CD14-positive monocyte (primary cell): Measurements from ENCODE around the gene ALS2. TPM values are rescaled to one million over a fixed set of nuclear protein-coding genes. Genes with fewer than 3 reads are reported as not detected.

Source experiments
- DNase-seq, 3 donors: peaks; one replicate each; pipeline ENCODE4 v3.0.0-alpha.2; 2011 to 2022
- H2AFZ ChIP-seq: 2 replicates; pipeline ENCODE4 v1.6.0; 2012; ENCODE audit warnings: mild to moderate bottlenecking, low read depth, low read length, inconsistent platforms; ENCODE audit not compliant: insufficient read depth, poor library complexity, severe bottlenecking
- H3K27ac ChIP-seq, 2 donors: 1 replicate in 1 of 2; 2 replicates in 1 of 2; pipeline ENCODE4 v1.5.1; 2012 to 2013; ENCODE audit warnings: low read length in 2 of 2, control low read depth in 1 of 2, inconsistent platforms in 1 of 2, low read depth in 1 of 2, mild to moderate bottlenecking in 1 of 2
- H3K27me3 ChIP-seq, 2 donors: one replicate each; pipeline versions ENCODE4 v1.6.0 to v1.6.1; 2011 to 2013; ENCODE audit warnings: low read length in 2 of 2; ENCODE audit not compliant: control insufficient read depth in 2 of 2, insufficient read depth in 2 of 2
- H3K36me3 ChIP-seq, 2 donors: replicated peaks in 1 of 2; 1 replicate in 1 of 2; 2 replicates in 1 of 2; pipeline versions ENCODE4 v1.5.1 to v1.6.1; 2012 to 2013; ENCODE audit warnings: low read length in 2 of 2, control low read depth in 1 of 2, inconsistent platforms in 1 of 2, mild to moderate bottlenecking in 1 of 2; ENCODE audit not compliant: insufficient read depth in 2 of 2, control insufficient read depth in 1 of 2
- H3K4me1 ChIP-seq, 2 donors: 1 replicate in 1 of 2; 2 replicates in 1 of 2; pipeline versions ENCODE4 v1.5.1 to v1.6.1; 2012 to 2013; ENCODE audit warnings: low read length in 2 of 2, control low read depth in 1 of 2, inconsistent platforms in 1 of 2, mild to moderate bottlenecking in 1 of 2, moderate library complexity in 1 of 2; ENCODE audit not compliant: insufficient read depth in 2 of 2, control insufficient read depth in 1 of 2
- H3K4me2 ChIP-seq: replicated peaks from 2 replicates; pipeline ENCODE3; 2012; ENCODE audit warnings: low read length, moderate library complexity, mild to moderate bottlenecking; ENCODE audit not compliant: poor library complexity, severe bottlenecking; ENCODE audit errors: extremely low read depth
- H3K4me3 ChIP-seq, 3 experiments: fragments of 200-600 bp in 1 of 3; sonication (generic) in 1 of 3; replicated peaks in 1 of 3; 1 replicate in 2 of 3; 2 replicates in 1 of 3; pipeline ENCODE4 v1.5.1; 2011 to 2013; ENCODE audit warnings: low read length in 3 of 3, mild to moderate bottlenecking in 3 of 3, control low read depth in 2 of 3, low read depth in 2 of 3, inconsistent platforms in 1 of 3, moderate library complexity in 1 of 3
- H3K79me2 ChIP-seq: 2 replicates; pipeline ENCODE4 v1.6.0; 2012; ENCODE audit warnings: mild to moderate bottlenecking, control low read depth, inconsistent platforms, low read length, moderate library complexity; ENCODE audit not compliant: insufficient read depth
- H3K9ac ChIP-seq: 2 replicates; pipeline ENCODE4 v1.6.0; 2017; ENCODE audit warnings: low read length, mild to moderate bottlenecking; ENCODE audit not compliant: insufficient read depth, poor library complexity, severe bottlenecking
- H3K9me3 ChIP-seq, 2 donors: replicated peaks in 1 of 2; 1 replicate in 1 of 2; 2 replicates in 1 of 2; pipeline versions ENCODE4 v1.5.1 to v1.6.1; 2012 to 2013; ENCODE audit warnings: low read length in 2 of 2, control low read depth in 1 of 2; ENCODE audit not compliant: control insufficient read depth in 1 of 2, insufficient read depth in 1 of 2
- H4K20me1 ChIP-seq: 2 replicates; pipeline ENCODE4 v1.6.0; 2012; ENCODE audit warnings: mild to moderate bottlenecking, low read length, control low read depth, moderate library complexity; ENCODE audit not compliant: insufficient read depth
- H3K27ac Mint-ChIP-seq, 7 donors: one replicate each; pipeline ENCODE4 v1.8.0; 2020; ENCODE audit warnings: mild to moderate bottlenecking in 7 of 7, mixed read lengths in 7 of 7, moderate library complexity in 6 of 7, inconsistent platforms in 2 of 7
- H3K27me3 Mint-ChIP-seq, 3 donors: one replicate each; pipeline ENCODE4 v1.8.0; 2021 to 2022; ENCODE audit warnings: low read depth in 3 of 3, mild to moderate bottlenecking in 3 of 3, mixed read lengths in 3 of 3, moderate library complexity in 3 of 3, inconsistent platforms in 1 of 3
- H3K36me3 Mint-ChIP-seq, 2 donors: one replicate each; pipeline ENCODE4 v1.8.0; 2020; ENCODE audit warnings: mixed read lengths in 2 of 2, inconsistent platforms in 1 of 2, mild to moderate bottlenecking in 1 of 2
- H3K4me1 Mint-ChIP-seq: one replicate; pipeline ENCODE4 v1.8.0; 2020; ENCODE audit warnings: mild to moderate bottlenecking, mixed read lengths
- H3K4me3 Mint-ChIP-seq, 2 donors: one replicate each; pipeline ENCODE4 v1.8.0; 2020; ENCODE audit warnings: mild to moderate bottlenecking in 2 of 2, mixed read lengths in 2 of 2, moderate library complexity in 1 of 2
- H3K9me3 Mint-ChIP-seq, 7 donors: one replicate each; pipeline ENCODE4 v1.8.0; 2020 to 2022; ENCODE audit warnings: mixed read lengths in 7 of 7, mild to moderate bottlenecking in 6 of 7, moderate library complexity in 6 of 7, inconsistent platforms in 2 of 7
- CTCF ChIP-seq: fragments of 200-600 bp; IDR thresholded peaks from one replicate; pipeline ENCODE4 v1.8.0; 2022; ENCODE audit warnings: antibody characterized with exemption, mild to moderate bottlenecking
- WGBS: methylation state at CpG from one replicate; pipeline ENCODE4 v1.1.5; 2013; ENCODE audit warnings: missing lambda C conversion rate; ENCODE audit not compliant: insufficient coverage; 5-methylcytosine and 5-hydroxymethylcytosine counted together
- intact Hi-C, 2 donors: fragments of 100-400 bp; cut with micrococcal nuclease; formaldehyde crosslinking; loops; one replicate each; pipeline versions ENCODE4 v1.15.0 to v1.15.1; 2023
- polyA plus RNA-seq, 3 donors: library from polyadenylated mRNA; depleted of rRNA in 1 of 3; unstranded in 2 of 3; stranded (reverse) in 1 of 3; fragments of 300-500 nt in 2 of 3; fragments of >200 nt in 1 of 3; fragmentation: Illumina TruSeq in 2 of 3; gene quantifications; 1 replicate in 2 of 3; 2 replicates in 1 of 3; pipeline ENCODE4 v1.2.3, GENCODE V29; 2012 to 2021

The ALS2 gene
- polyA plus RNA-seq, 3 donors, result 2.6 to 4.7 (median 3.1) TPM

- Histone ChIP-seq H3K9ac (no peak overlapping the region), H3K4me2 (no peak overlapping the region), H3K4me3 (no peak overlapping the region), H3K79me2 (no peaks in the 10 kb centered on the region), H3K27me3 (no peaks in the 10 kb centered on the region), H3K9me3 (no peaks in the 10 kb centered on the region), H3K36me3 (no peaks in the 10 kb centered on the region), H3K4me1 (no peaks in the 10 kb centered on the region), H2AFZ (no peak overlapping the region), H4K20me1 (no peaks in the 10 kb centered on the region), H3K27ac (no peak overlapping the region)
- Mint-ChIP-seq H3K36me3 (no peaks in the 10 kb centered on the region), H3K9me3 (peaks cover 0 to 4% (median 0%) of the 10 kb centered on the region in 7 donors), H3K27me3 (peaks cover 2 to 3% (median 2%) of the 10 kb centered on the region in 3 donors), H3K27ac (no peak overlapping the region), H3K4me3 (no peak overlapping the region), H3K4me1 (peaks cover 6% of the 10 kb centered on the region)
- no CpG with 5 or more reads among the region's 1 CpG for WGBS
- intact Hi-C loops, result no loop called here
- no peak for DNase-seq
- no peak for TF ChIP-seq CTCF
Measured at GRCh38 chr2:201669865-201670264, 110.9 kb downstream of the ALS2 start.

GRCh38 chr2:201668402-201668910 is 112.3 kb downstream of the ALS2 start:
- TF ChIP-seq CTCF, result no peak
- H3K9me3 Mint-ChIP-seq, result peaks cover 0 to 4% (median 0%) of the 10 kb centered on the region in 7 donors
- H3K4me1 ChIP-seq, result no peaks in the 10 kb centered on the region
- no peak overlapping the region for H3K9ac ChIP-seq
- no peak overlapping the region for H2AFZ ChIP-seq
- H3K4me3 ChIP-seq, result no peak overlapping the region
- H3K27ac Mint-ChIP-seq, result no peak overlapping the region
- no peaks in the 10 kb centered on the region for H3K9me3 ChIP-seq
- peaks cover 2 to 5% (median 2%) of the 10 kb centered on the region in 3 donors for H3K27me3 Mint-ChIP-seq
- no peaks in the 10 kb centered on the region for H4K20me1 ChIP-seq
- no peaks in the 10 kb centered on the region for H3K27me3 ChIP-seq
- no peak for DNase-seq
- no peaks in the 10 kb centered on the region for H3K36me3 Mint-ChIP-seq
- WGBS, result 94% methylated on average over 2 of the region's 3 CpGs
- H3K79me2 ChIP-seq, result no peaks in the 10 kb centered on the region
- intact Hi-C loops, result no loop called here
- H3K4me1 Mint-ChIP-seq, result peaks cover 6% of the 10 kb centered on the region
- no peak overlapping the region for H3K27ac ChIP-seq
- H3K36me3 ChIP-seq, result no peaks in the 10 kb centered on the region
- no peak overlapping the region for H3K4me3 Mint-ChIP-seq
- no peak overlapping the region for H3K4me2 ChIP-seq
